A549 (cell line): ENCODE data around the gene SCRN2.

ENCODE experiments used
- BCL3 ChIP-seq: fragments of >200 bp; sonication (Bioruptor Twin); formaldehyde crosslinking; IDR thresholded peaks from 3 replicates; pipeline ENCODE4 v1.6.1; 2016
- CBX8 ChIP-seq: fragments of 200-600 bp; sonication (generic); IDR thresholded peaks from 2 replicates; pipeline ENCODE4 v1.6.1; 2016
- CHD2 ChIP-seq: fragments of 150-350 bp; IDR thresholded peaks from 2 replicates; pipeline ENCODE4 v1.6.1; 2014; ENCODE audit warnings: low read length; ENCODE audit not compliant: partially characterized antibody
- ELK1 ChIP-seq: fragments of 150-350 bp; IDR thresholded peaks from 2 replicates; pipeline ENCODE4 v1.6.1; 2014; ENCODE audit warnings: low read depth, mild to moderate bottlenecking, low read length
- EP300 ChIP-seq, 2 experiments: fragments of >200 bp; sonication (Bioruptor Twin); formaldehyde crosslinking; IDR thresholded peaks; 2 replicates in 1 of 2; 3 replicates in 1 of 2; pipeline ENCODE4 v1.6.1; 2016 to 2017
- KDM1A ChIP-seq: fragments of 200-600 bp; sonication (generic); IDR thresholded peaks from 2 replicates; pipeline ENCODE4 v1.6.1; 2016; ENCODE audit warnings: low read depth, mild to moderate bottlenecking
- MAX ChIP-seq: IDR thresholded peaks from 2 replicates; pipeline ENCODE4 v1.6.1; 2012
- NR3C1 ChIP-seq: fragments of >200 bp; sonication (Bioruptor Twin); formaldehyde crosslinking; IDR thresholded peaks from 3 replicates; pipeline ENCODE4 v1.6.1; 2017
- POLR2A ChIP-seq: IDR thresholded peaks from 2 replicates; pipeline ENCODE4 v1.6.1; 2012; ENCODE audit warnings: mild to moderate bottlenecking, low read length
- REST ChIP-seq: fragments of 200-600 bp; sonication (generic); IDR thresholded peaks from 2 replicates; pipeline ENCODE4 v1.6.1; 2016; ENCODE audit warnings: antibody characterized with exemption, mild to moderate bottlenecking, moderate library complexity
- ZSCAN20 ChIP-seq: fragments of 250-450 bp; sonication (Bioruptor Pico); IDR thresholded peaks from 2 replicates; pipeline ENCODE4 v1.8.0; 2022; ENCODE audit warnings: mild to moderate bottlenecking, moderate library complexity
- TF ChIP-seq, protein P1 (sequence below): fragments of >200 bp; sonication (Bioruptor Twin); formaldehyde crosslinking; IDR thresholded peaks from 3 replicates; pipeline ENCODE4 v1.5.1; 2016
- TF ChIP-seq, protein P2 (sequence below): fragments of 250-450 bp; sonication (Bioruptor Pico); IDR thresholded peaks from 2 replicates; pipeline ENCODE4 v1.5.0; 2021; ENCODE audit warnings: mild to moderate bottlenecking, moderate library complexity, borderline replicate concordance
- TF ChIP-seq, protein P3 (sequence below): fragments of >200 bp; sonication (Bioruptor Twin); formaldehyde crosslinking; IDR thresholded peaks from 2 replicates; pipeline ENCODE4 v1.6.1; 2016

DNA sequence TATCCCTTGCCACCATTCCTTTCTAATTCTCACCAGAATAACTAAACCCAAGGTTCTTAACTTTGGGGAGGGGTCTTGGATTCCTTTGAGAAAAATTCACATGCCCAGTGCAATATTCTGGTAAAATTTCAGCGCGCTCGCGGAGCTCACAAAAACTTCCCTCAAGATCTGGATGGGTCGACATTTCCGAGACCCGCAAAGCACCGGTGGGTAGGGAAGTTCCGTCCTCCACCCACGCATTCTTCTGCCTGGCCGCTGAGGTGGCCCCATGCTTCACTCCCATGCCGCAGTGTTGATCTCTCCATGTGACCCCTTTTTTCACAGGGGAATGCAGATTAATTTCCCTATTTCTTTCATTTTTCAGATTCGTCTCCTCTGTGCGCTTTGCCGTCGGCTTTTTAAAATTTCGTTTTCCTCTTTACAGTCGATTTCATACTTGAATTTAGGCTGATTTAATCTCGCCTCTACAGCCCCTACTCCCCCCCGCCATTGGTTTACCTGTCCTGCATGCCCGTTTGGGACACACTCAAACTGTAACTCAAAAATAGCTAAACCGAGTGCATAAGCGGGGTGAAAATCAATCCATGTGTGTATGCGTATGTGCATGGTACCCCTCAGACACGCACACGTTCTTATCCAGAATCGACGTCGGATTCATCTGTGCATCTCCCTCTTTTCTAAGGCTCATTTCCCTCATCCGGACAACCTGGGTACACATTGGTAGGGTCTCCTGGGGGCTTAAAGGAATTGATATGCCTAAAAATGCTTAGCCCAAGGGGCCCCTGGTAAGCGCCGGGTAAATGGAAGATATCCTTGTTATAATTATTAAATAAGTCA lies 11.3 kb upstream of the SCRN2 start:
- TF ChIP-seq CHD2 (no peak), POLR2A (no peak), KDM1A (no peak), NR3C1 (no peak), REST (no peak), BCL3 (no peak), ZSCAN20 (no peak), ELK1 (no peak), EP300 (IDR thresholded peaks at IDR 0.05) (no peak), CBX8 (0 out of 2 replicates have a peak, but pooled peaks have one; percentile 53), MAX (no peak)
- TF ChIP-seq, protein P1, sequence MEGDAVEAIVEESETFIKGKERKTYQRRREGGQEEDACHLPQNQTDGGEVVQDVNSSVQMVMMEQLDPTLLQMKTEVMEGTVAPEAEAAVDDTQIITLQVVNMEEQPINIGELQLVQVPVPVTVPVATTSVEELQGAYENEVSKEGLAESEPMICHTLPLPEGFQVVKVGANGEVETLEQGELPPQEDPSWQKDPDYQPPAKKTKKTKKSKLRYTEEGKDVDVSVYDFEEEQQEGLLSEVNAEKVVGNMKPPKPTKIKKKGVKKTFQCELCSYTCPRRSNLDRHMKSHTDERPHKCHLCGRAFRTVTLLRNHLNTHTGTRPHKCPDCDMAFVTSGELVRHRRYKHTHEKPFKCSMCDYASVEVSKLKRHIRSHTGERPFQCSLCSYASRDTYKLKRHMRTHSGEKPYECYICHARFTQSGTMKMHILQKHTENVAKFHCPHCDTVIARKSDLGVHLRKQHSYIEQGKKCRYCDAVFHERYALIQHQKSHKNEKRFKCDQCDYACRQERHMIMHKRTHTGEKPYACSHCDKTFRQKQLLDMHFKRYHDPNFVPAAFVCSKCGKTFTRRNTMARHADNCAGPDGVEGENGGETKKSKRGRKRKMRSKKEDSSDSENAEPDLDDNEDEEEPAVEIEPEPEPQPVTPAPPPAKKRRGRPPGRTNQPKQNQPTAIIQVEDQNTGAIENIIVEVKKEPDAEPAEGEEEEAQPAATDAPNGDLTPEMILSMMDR: no peak
- TF ChIP-seq, protein P2, sequence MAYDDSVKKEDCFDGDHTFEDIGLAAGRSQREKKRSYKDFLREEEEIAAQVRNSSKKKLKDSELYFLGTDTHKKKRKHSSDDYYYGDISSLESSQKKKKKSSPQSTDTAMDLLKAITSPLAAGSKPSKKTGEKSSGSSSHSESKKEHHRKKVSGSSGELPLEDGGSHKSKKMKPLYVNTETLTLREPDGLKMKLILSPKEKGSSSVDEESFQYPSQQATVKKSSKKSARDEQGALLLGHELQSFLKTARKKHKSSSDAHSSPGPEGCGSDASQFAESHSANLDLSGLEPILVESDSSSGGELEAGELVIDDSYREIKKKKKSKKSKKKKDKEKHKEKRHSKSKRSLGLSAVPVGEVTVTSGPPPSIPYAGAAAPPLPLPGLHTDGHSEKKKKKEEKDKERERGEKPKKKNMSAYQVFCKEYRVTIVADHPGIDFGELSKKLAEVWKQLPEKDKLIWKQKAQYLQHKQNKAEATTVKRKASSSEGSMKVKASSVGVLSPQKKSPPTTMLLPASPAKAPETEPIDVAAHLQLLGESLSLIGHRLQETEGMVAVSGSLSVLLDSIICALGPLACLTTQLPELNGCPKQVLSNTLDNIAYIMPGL (CRISPR knock-in tag): no peak
- TF ChIP-seq, protein P3, sequence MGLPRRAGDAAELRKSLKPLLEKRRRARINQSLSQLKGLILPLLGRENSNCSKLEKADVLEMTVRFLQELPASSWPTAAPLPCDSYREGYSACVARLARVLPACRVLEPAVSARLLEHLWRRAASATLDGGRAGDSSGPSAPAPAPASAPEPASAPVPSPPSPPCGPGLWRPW: no peak
